Esophagus squamous epithelium (tissue), 4 donors: ENCODE data around the gene GSG1L2.

Experiments used
- CTCF ChIP-seq, 6 experiments: fragments of 450-650 bp in 4 of 6; fragments of 200-600 bp in 2 of 6; sonication (generic) in 2 of 6; IDR thresholded peaks; one replicate each; pipeline ENCODE4 v1.5.1; 2016 to 2019; ENCODE audit warnings: antibody characterized with exemption in 6 of 6, mild to moderate bottlenecking in 4 of 6, moderate library complexity in 4 of 6
- POLR2A ChIP-seq, 4 donors: fragments of 450-650 bp; IDR thresholded peaks; one replicate each; pipeline ENCODE4 v1.6.1; 2017; ENCODE audit warnings: antibody characterized with exemption in 4 of 4, mild to moderate bottlenecking in 4 of 4, moderate library complexity in 3 of 4

GRCh38 chr17:9802294-9802693, 19.6 kb downstream of the GSG1L2 start:
- TF ChIP-seq CTCF (IDR thresholded peaks at IDR 0.05) (no peak), POLR2A (IDR thresholded peaks at IDR 0.05) (no peak)
